Skeletal muscle cell (primary cell): ENCODE results near the gene SMAD7.

Source experiments
- DNase-seq: peaks from one replicate; pipeline ENCODE4 v3.0.0-alpha.2; 2010; ENCODE audit warnings: low read depth
- H3K4me3 ChIP-seq: 2 replicates; pipeline ENCODE4 v1.5.1; 2011; ENCODE audit warnings: low read depth, mild to moderate bottlenecking, control low read depth, low read length, moderate library complexity

The SMAD7 gene

GRCh38 chr18:48988508-48989303 is 37.9 kb upstream of the SMAD7 start:
- no peak for DNase-seq
- no peak overlapping the region for H3K4me3 ChIP-seq

DNA sequence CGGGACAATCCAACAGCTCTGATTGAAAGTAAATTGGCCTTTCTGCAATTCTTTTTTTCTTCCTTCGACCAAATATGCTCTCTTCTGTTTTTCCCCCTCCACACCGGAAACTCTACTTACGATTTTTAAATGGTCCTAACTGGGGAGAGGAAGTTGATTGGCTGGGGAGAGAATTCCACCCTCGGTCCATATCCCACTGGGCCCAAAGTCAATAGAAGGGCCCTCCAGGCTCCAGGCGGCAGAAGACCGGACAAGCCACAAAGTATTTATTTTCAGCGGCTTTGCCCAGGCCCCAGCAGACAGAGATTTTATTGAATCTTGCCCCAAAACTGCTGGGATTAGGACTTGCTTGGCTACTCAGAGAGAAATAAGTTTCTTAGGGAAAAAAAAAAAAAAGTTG is 37.1 kb upstream of the SMAD7 start:
- DNase-seq, result no peak
- no peak overlapping the region for H3K4me3 ChIP-seq

DNA sequence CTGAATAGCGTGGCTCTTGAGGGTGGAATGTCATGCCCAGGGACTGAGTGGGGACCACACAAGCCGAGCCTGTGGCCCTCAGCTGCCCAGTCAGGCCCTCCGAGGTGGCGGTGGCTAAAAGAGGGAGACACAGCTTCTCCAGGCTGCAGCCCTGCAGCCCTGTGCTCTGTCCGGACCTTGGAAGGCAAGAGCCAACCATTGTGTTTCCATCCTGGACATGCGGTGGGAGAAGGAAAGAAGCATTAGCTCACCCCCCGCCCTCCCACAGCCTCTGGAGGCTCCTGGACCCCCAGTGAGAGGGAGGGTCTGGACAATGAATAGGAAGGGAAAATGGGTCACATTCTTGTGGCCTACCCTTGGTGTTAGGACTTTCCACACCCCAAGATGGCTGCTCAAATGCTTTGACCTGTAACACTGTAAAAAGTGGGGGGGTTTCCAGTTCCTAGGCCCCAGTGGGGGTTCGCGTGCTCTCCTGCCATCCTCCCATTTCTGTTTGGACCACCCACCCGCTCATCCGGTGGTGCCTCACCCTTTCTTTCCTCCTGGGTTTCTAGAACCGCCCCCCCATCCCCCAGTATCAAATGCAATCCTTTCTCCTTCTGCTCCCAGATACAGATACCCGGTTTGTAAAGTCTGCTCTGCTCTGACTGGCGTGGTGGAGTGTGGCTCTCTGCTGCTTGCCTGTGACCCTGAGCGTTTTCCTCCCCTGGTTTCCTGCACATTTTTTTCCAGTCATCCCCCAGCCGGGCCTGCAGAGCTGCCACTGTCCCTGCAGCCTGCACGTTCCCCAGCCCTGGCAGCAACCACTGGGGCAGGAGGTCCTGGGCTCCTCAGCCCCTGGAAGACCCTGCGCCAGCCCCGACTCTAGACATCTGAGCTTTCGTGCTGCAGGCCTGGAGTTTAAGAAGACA is 36.3 kb upstream of the SMAD7 start:
- no peak for DNase-seq
- no peak overlapping the region for H3K4me3 ChIP-seq

- no peak for DNase-seq
- H3K4me3 ChIP-seq, result no peak overlapping the region
Measured at GRCh38 chr18:48985161-48985560, 34.4 kb upstream of the SMAD7 start.

DNA sequence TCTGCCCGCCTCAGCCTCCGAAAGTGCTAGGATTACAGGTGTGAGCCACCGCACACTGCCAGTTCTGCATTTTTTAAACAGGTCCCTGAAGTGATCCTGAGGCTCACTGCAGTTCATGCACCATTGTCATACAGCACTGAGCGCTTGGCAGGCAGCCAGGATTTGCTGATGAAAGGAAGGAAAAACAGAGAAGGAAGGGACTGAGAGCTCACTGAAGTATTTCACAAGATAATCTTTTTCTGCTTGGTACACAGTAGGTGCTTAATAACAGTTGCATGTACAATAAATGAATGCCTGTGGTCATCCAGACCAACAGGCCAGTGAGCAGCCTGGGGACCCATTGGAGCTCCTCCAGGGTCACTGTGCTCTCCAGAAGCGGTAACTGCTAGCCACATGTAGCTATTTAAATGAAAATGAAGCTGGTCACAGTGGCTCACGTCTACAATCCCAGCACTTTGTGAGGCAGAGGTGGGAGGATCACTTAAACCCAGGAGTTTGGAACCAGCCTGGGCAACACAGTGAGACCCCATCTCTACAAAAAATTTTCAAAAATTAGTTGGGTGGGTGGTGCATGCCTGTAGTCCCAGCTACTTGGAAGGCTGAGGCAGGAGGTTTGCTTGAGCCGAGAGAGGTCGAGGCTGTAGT is 33.1 kb upstream of the SMAD7 start:
- no peak for DNase-seq
- no peak overlapping the region for H3K4me3 ChIP-seq

DNA sequence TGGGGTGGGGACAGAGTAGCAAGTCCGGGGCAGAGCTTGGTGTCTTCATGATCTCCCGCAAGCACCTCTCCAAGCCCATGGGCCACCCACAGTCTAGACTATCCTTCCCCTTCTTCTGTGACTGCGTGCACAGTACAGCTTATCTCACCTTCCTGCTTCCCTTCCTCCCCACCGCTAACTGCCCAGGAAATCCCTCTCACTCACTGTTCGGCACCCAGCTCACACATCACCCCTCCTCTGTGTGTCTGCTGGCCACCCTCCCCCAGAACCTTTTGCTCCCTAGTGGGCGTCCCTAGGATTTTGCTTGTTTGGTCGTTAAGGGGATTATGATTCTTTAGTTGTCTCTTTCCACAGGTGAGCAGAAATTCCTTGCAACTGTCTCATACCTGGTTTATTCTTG is 31.5 kb upstream of the SMAD7 start:
- DNase-seq, result no peak
- no peak overlapping the region for H3K4me3 ChIP-seq

DNA sequence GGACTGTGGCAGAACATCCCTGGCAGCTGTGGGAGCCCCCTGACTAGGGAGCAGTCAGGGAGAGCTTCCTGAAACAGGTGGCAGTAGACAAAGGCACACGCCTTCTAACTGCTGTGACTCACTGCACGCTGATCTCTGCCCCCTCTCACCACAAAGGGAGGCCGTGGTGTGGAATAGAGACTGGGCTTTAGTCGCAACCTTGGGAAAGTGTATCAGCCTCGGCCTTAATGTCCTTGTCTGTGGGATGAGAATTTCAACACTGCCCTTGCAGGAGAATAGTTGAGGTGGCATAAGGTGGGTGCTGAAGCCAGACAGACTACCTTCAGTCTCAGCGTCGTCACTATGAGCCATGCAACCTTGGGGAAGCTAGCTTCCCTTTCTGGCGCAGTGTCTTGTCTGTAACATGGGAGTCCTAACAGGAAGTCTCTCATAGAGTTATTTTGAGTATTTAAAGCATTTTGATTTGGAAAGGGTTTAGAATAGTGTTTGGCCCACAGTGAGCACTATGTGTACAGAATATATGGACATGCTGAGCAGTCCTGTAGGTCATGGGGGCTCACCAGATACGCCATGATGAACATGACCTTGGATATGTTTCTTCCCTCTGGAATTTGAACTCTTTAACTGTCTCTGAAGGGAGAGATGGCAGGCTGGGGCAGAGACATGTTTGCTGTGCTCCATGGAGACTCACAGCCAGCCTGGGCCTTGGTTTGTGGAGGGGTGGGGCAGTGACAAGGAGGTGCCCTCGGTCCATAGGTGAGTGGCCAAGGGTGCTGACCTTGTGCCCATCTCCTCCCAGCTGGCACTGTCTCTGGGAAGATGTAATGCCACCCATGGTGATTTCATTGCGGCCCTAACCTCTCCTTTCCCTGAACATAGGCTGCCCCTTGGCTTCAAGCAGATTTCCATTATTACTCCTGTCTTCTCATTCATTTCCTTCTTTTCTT is 29.5 kb upstream of the SMAD7 start:
- no peak for DNase-seq
- H3K4me3 ChIP-seq, result no peak overlapping the region

GRCh38 chr18:48977914-48978313 is 27.1 kb upstream of the SMAD7 start:
- DNase-seq, result no peak

GRCh38 chr18:48975817-48976649 is 25.3 kb upstream of the SMAD7 start:
- peak overlapping the region; percentile 63 for H3K4me3 ChIP-seq
- DNase-seq, result no peak

More at GRCh38 chr18:48977914-48978313, 27.1 kb upstream of the SMAD7 start:
- no peak overlapping the region for H3K4me3 ChIP-seq

- no peak for DNase-seq
- peak overlapping the region; percentile 63 for H3K4me3 ChIP-seq
Measured at GRCh38 chr18:48975120-48975816, 24.5 kb upstream of the SMAD7 start.

- peak overlapping the region; percentile 63 for H3K4me3 ChIP-seq
- DNase-seq, result no peak
Measured at GRCh38 chr18:48974304-48975119, 23.7 kb upstream of the SMAD7 start.

DNA sequence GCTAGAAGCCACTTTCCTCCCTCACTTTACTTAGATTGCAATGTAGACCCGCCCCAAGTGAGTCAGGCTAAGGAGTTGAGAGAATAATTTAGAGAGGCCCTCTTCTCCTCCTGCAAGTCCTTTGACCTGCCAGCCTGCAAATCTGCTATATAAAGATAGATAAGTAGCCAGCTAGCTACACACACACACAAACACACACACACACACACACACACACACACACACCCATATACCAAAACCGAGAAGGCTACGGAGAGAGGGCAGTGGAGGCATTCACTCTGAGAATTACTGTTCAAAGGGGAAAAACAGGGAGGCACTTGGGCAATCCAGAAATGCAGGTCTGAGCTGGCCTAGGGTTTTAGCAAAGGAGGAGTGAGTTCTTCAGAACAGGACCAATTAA is 23.0 kb upstream of the SMAD7 start:
- no peak for DNase-seq
- no peak overlapping the region for H3K4me3 ChIP-seq

GRCh38 chr18:48968412-48969215 is 17.8 kb upstream of the SMAD7 start:
- H3K4me3 ChIP-seq, result no peak overlapping the region
- DNase-seq, result no peak

DNA sequence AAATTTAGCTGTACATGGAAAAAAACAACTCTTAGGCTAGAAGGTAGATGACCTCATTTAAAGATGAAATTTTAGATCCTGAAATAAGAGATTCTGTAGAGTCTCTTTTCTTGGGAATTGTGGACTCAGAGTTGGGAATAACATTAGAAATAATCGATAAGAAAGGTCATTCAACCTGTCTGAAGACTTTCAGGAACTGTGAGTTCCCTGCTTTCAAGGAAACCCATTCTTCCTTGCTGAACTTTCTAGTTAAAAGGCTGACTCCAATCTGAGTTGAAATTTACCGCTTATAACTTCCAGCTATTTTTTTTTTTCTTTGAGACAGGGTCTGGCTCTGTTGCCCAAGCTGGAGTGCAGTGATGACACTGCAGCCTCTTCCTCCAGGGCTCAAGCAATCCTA is 16.8 kb upstream of the SMAD7 start:
- no peak for DNase-seq
- H3K4me3 ChIP-seq, result no peak overlapping the region

DNA sequence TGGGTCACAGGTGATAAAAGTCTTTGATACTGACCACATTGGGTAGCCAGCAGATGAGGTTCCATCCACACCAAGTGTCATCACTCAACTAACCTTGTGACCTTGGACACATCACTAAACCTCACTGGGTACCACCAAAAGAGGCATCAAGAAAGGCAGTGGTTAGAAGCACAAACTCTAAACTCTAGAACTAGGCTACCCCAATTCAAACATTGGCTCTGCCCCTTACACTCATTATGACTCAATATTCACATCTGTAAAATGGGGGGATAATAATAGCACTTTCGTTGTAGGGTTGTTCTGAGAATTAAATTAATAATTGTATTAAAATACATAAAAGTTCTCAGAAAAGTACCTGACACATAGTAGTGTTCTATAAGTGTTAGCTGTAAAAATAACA is 15.8 kb upstream of the SMAD7 start:
- no peak for DNase-seq
- no peak overlapping the region for H3K4me3 ChIP-seq
